Pancreas (tissue), 10 donors: ENCODE measurements around the gene CACNA2D3. TPM values are rescaled to one million over a fixed set of nuclear protein-coding genes. Genes with fewer than 3 reads are reported as not detected.

Experiments
- ATAC-seq, 4 donors: fragments of 200-7000 bp; cut with Tn5 transposase; one replicate each; pipeline versions ENCODE4 v1.8.0 to v1.9.1; 2020; ENCODE audit warnings: mild to moderate bottlenecking in 4 of 4, moderate library complexity in 4 of 4
- DNase-seq, 6 donors: peaks; one replicate each; pipeline ENCODE4 v3.0.0-alpha.2; 2020
- FAIRE-seq: peaks from 2 replicates; lab custom pipeline; 2012; peaks lifted over from hg19 to GRCh38; lab: Jason Lieb, UNC
- H3K27ac ChIP-seq, 4 donors: fragments of 200-600 bp; sonication (generic); 1 replicate in 3 of 4; 2 replicates in 1 of 4; pipeline versions ENCODE4 v1.5.0 to v1.8.0; 2020
- H3K27me3 ChIP-seq, 4 donors: fragments of 200-600 bp; one replicate each; pipeline ENCODE4 v1.8.0; 2021
- H3K36me3 ChIP-seq, 3 donors: fragments of 200-600 bp; sonication (generic) in 1 of 3; one replicate each; pipeline versions ENCODE4 v1.5.0 to v1.8.0; 2020 to 2021
- H3K4me1 ChIP-seq, 3 donors: fragments of 200-600 bp; one replicate each; pipeline ENCODE4 v1.8.0; 2021
- H3K4me3 ChIP-seq, 4 donors: fragments of 200-600 bp; sonication (generic) in 2 of 4; one replicate each; pipeline versions ENCODE4 v1.5.0 to v1.8.0; 2020 to 2021
- H3K9me3 ChIP-seq, 4 donors: fragments of 200-600 bp; one replicate each; pipeline ENCODE4 v1.8.0; 2021
- WGBS, 2 donors: extraction: QIAGEN DNeasy Blood & Tissue Kit; methylation state at CpG; one replicate each; pipeline ENCODE4 v1.1.7; 2013; 5-methylcytosine and 5-hydroxymethylcytosine counted together
- intact Hi-C, 3 donors: fragments of 100-400 bp; cut with DNase I; formaldehyde crosslinking; loops; one replicate each; pipeline versions ENCODE4 v1.11.1 to v1.14.2; 2022
- polyA plus RNA-seq, 2 donors: library from polyadenylated mRNA; stranded (reverse); fragments of 200-250 nt; gene quantifications; one replicate each; pipeline ENCODE4 v1.2.3, GENCODE V29; 2013
- total RNA-seq, 6 donors: library from RNA; stranded (reverse); fragmentation: NEBNext Ultra II Directional in 4 of 6; extraction: Animal tissue kit (Norgen Biotek cat#: 25700) in 4 of 6; gene quantifications; one replicate each; pipeline versions ENCODE4 v1.2.1 to v1.2.4, GENCODE V29; 2021 to 2023
- TF ChIP-seq, protein P1 (sequence below), 4 donors: fragments of 200-600 bp; sonication (generic) in 3 of 4; IDR thresholded peaks; one replicate each; pipeline versions ENCODE4 v1.5.0 to v1.8.0; 2021; ENCODE audit warnings: antibody characterized with exemption in 4 of 4
- donor health status: healthy with polysubstance abuse.
- donor health status: DM: no; HTN: no; CAD: no; lungs with moderate emphysema.
- donor health status: DM: no; HTN: no; CAD: no.
- donor health status: control.
- donor health status: control.
- donor health status: Bipolar disorder and iron deficiency.
- donor health status: DM: yes; HTN: yes; CAD: no.
- donor health status: DM: no; HTN: no; CAD: no.
- donor health status: DM: no; HTN: no; CAD: no.
- donor health status: DM: yes; HTN: yes; CAD: no.

CACNA2D3 gene
- total and polyA plus RNA-seq, 8 donors = 0.19 to 0.75 (median 0.37) TPM; not detected in 2

DNA sequence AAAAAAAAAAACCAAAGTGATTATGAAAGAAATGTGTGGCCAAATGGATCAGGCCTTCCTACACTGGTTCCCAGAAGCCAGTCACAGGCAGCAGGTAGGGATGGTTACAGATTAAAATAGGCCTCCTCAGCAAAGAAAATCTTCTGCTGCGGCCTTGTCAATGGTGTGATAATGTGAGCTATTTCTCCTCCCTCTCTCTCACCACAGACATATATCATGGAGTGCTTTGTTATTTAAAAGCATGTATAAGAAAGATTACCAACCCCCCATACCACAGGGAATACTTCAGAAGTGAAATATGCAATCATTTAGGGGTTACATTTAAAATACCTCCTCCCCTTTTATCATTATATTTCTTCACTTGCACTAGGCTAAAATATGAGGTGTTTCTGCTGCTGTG lies 837.7 kb downstream of the CACNA2D3 start:
- ATAC-seq (no peak), FAIRE-seq (no peak), DNase-seq (no peak)
- WGBS, 2 donors = 93 to 100% methylated on average over 1 of the region's 1 CpG
- Histone ChIP-seq H3K9me3 (no peaks in the 10 kb centered on the region), H3K4me3 (no peak overlapping the region), H3K36me3 (no peaks in the 10 kb centered on the region), H3K27ac (no peak overlapping the region), H3K27me3 (no peaks in the 10 kb centered on the region), H3K4me1 (no peaks in the 10 kb centered on the region)
- TF ChIP-seq, protein P1, sequence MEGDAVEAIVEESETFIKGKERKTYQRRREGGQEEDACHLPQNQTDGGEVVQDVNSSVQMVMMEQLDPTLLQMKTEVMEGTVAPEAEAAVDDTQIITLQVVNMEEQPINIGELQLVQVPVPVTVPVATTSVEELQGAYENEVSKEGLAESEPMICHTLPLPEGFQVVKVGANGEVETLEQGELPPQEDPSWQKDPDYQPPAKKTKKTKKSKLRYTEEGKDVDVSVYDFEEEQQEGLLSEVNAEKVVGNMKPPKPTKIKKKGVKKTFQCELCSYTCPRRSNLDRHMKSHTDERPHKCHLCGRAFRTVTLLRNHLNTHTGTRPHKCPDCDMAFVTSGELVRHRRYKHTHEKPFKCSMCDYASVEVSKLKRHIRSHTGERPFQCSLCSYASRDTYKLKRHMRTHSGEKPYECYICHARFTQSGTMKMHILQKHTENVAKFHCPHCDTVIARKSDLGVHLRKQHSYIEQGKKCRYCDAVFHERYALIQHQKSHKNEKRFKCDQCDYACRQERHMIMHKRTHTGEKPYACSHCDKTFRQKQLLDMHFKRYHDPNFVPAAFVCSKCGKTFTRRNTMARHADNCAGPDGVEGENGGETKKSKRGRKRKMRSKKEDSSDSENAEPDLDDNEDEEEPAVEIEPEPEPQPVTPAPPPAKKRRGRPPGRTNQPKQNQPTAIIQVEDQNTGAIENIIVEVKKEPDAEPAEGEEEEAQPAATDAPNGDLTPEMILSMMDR (IDR thresholded peaks at IDR 0.05) = no peak
- intact Hi-C loops = no loop called here

DNA sequence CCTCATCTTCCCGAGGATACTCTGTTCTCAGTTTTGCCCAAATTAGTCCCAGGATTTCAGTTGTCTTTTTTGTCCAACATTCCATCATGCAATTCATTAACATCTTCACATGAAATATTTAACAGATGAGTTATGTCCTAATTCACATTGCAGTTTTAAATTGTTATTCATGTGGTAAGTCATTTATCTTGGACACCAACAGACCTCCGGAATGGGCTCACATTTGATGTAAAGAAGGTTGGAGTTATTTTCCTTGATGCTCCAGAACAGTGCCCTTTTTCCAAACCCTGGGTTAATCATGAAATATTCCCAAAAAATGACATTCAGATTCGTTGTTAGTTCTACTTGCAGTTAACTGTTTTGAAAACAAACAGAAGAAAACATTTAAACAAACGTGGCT lies 838.3 kb downstream of the CACNA2D3 start:
- H3K27me3 ChIP-seq = no peaks in the 10 kb centered on the region
- no peaks in the 10 kb centered on the region for H3K36me3 ChIP-seq
- no peaks in the 10 kb centered on the region for H3K9me3 ChIP-seq
- ATAC-seq = no peak
- H3K4me1 ChIP-seq = no peaks in the 10 kb centered on the region
- no peak for FAIRE-seq
- no peak overlapping the region for H3K27ac ChIP-seq
- TF ChIP-seq, protein P1 (IDR thresholded peaks at IDR 0.05) = no peak
- WGBS, 2 donors = 45 to 46% methylated on average over 4 of the region's 4 CpGs
- DNase-seq = no peak
- intact Hi-C loops = no loop called here
- no peak overlapping the region for H3K4me3 ChIP-seq

DNA sequence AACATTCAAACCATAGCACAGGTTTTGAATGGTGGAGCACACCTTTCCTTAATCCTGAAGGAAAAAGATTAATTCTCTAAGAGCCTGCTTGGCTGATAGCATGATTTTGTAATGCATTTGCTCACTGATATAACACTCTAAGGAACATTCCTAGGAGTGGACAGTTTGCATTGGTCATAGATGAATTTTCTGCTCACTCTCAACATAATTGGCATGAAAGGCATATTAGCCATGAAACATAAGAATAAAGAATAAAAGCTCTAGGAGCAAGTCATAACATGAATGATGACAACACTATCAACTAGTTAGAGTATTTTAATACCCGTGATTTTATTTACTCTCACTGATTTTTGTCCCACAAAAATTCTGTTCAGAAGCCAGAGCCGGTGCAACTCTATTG lies 839.8 kb downstream of the CACNA2D3 start:
- TF ChIP-seq, protein P1 (IDR thresholded peaks at IDR 0.05) = no peak
- WGBS, 2 donors = 58 to 60% methylated on average over 2 of the region's 2 CpGs
- ATAC-seq (no peak), DNase-seq (no peak), FAIRE-seq (no peak)
- no peaks in the 10 kb centered on the region for H3K9me3 ChIP-seq
- no peak overlapping the region for H3K27ac ChIP-seq
- H3K4me1 ChIP-seq = no peaks in the 10 kb centered on the region
- no peak overlapping the region for H3K4me3 ChIP-seq
- H3K27me3 ChIP-seq = no peaks in the 10 kb centered on the region
- intact Hi-C loops = no loop called here
- H3K36me3 ChIP-seq = no peaks in the 10 kb centered on the region

DNA sequence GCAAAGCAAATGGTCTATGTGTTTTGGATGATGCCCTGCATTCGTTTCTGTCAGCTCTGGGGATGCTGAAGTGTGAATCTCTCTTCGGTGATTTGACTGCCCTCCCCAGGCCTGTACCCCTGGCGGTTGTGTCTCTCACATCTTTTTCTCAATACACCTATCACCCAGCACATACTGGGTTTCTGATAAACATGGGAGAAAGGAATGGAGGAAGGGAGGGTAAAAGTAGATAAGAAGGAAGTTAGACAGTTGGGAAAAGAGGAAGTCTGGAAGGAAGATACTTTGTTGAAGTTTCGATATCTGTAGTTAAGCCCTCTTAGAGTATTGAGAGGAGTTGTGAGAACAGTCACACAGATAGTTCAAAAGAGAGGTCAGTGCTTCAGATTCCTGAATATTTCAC lies 841.3 kb downstream of the CACNA2D3 start:
- DNase-seq (no peak), FAIRE-seq (no peak), ATAC-seq (no peak)
- no peaks in the 10 kb centered on the region for H3K27me3 ChIP-seq
- no peaks in the 10 kb centered on the region for H3K36me3 ChIP-seq
- no peaks in the 10 kb centered on the region for H3K4me1 ChIP-seq
- no peaks in the 10 kb centered on the region for H3K9me3 ChIP-seq
- 52 to 61% methylated on average over 4 of the region's 4 CpGs for WGBS, 2 donors
- TF ChIP-seq, protein P1 (IDR thresholded peaks at IDR 0.05) = no peak
- intact Hi-C loops = no loop called here
- H3K27ac ChIP-seq = no peak overlapping the region
- H3K4me3 ChIP-seq = no peak overlapping the region

DNA sequence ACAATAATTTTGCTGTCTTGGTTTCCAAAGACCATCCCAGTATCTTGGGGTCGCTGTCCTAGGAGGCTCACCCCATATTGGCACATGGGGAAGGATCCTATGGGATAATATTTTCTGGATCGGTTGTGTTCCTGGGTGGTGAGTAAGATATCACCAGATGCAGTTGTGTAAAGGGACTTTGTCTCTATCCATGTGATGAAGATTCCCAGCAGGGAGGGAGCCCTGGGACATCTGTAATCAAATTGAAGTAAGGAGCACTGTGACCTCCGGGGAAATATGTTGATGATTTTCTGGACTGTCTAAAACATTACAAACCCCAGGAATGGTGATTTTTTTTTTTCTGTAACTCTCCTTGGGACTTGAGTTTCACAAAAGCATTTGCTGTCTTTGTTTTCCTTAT lies 841.7 kb downstream of the CACNA2D3 start:
- FAIRE-seq (no peak), ATAC-seq (no peak), DNase-seq (no peak)
- 87 to 95% methylated on average over 3 of the region's 3 CpGs for WGBS, 2 donors
- H3K4me3 ChIP-seq = no peak overlapping the region
- H3K36me3 ChIP-seq = no peaks in the 10 kb centered on the region
- H3K27ac ChIP-seq = no peak overlapping the region
- H3K9me3 ChIP-seq = no peaks in the 10 kb centered on the region
- H3K4me1 ChIP-seq = no peaks in the 10 kb centered on the region
- TF ChIP-seq, protein P1 (IDR thresholded peaks at IDR 0.05) = no peak
- intact Hi-C loops = no loop called here
- no peaks in the 10 kb centered on the region for H3K27me3 ChIP-seq
